Thyroid gland (tissue), 4 donors: Measurements from ENCODE around the gene GTF3C4.

Experiments
- CTCF ChIP-seq, 6 experiments: fragments of 200-600 bp in 3 of 6; fragments of 450-650 bp in 3 of 6; sonication (generic) in 3 of 6; IDR thresholded peaks; one replicate each; pipeline ENCODE4 v1.5.1; 2016 to 2019; ENCODE audit warnings: antibody characterized with exemption in 6 of 6, mild to moderate bottlenecking in 2 of 6, inconsistent platforms in 1 of 6, moderate library complexity in 1 of 6
- POLR2A ChIP-seq, 2 donors: fragments of 450-650 bp; IDR thresholded peaks; one replicate each; pipeline ENCODE4 v1.6.1; 2017; ENCODE audit warnings: antibody characterized with exemption in 2 of 2, mild to moderate bottlenecking in 2 of 2, moderate library complexity in 1 of 2

- no peak for TF ChIP-seq CTCF (IDR thresholded peaks at IDR 0.05)
- no peak for TF ChIP-seq POLR2A (IDR thresholded peaks at IDR 0.05)
Observed at GRCh38 chr9:132710333-132710732, 40.1 kb downstream of the GTF3C4 start.
